ENCODE data around the gene TNFRSF18.

The TNFRSF18 gene

GRCh38 chr1:1242461-1243265 is 36.3 kb upstream of the TNFRSF18 start:
- no peak for DNase-seq
- H3K4me3 ChIP-seq (ENCODE audit: low read depth, low read length): no peak overlapping the region
- H3K36me3 ChIP-seq: no peaks in the 10 kb centered on the region
- no peak overlapping the region for H3K27ac ChIP-seq
- H3K27me3 ChIP-seq (ENCODE audit: insufficient read depth, low read depth, severe bottlenecking): no peaks in the 10 kb centered on the region
- H3K9me3 ChIP-seq (ENCODE audit: severe bottlenecking): no peaks in the 10 kb centered on the region
- TF ChIP-seq CTCF (IDR thresholded peaks at IDR 0.05; ENCODE audit: low read depth, low read length): no peak

GRCh38 chr1:1241588-1242219 is 35.3 kb upstream of the TNFRSF18 start:
- H3K27ac ChIP-seq: no peak overlapping the region
- H3K36me3 ChIP-seq: no peaks in the 10 kb centered on the region
- H3K4me3 ChIP-seq (ENCODE audit: low read depth, low read length): no peak overlapping the region
- H3K9me3 ChIP-seq (ENCODE audit: severe bottlenecking): no peaks in the 10 kb centered on the region
- DNase-seq: no peak
- no peaks in the 10 kb centered on the region for H3K27me3 ChIP-seq (ENCODE audit: insufficient read depth, low read depth, severe bottlenecking)
- no peak for TF ChIP-seq CTCF (IDR thresholded peaks at IDR 0.05; ENCODE audit: low read depth, low read length)

- Histone ChIP-seq H3K4me3 (ENCODE audit: low read depth, low read length) (no peak overlapping the region), H3K9me3 (ENCODE audit: severe bottlenecking) (no peaks in the 10 kb centered on the region), H3K27ac (no peak overlapping the region), H3K27me3 (ENCODE audit: insufficient read depth, low read depth, severe bottlenecking) (no peaks in the 10 kb centered on the region), H3K36me3 (no peaks in the 10 kb centered on the region)
- no peak for DNase-seq
- no peak for TF ChIP-seq CTCF (IDR thresholded peaks at IDR 0.05; ENCODE audit: low read depth, low read length)
Measured at GRCh38 chr1:1240822-1241587, 34.6 kb upstream of the TNFRSF18 start.

GRCh38 chr1:1240348-1240732 is 33.9 kb upstream of the TNFRSF18 start:
- DNase-seq: no peak
- no peaks in the 10 kb centered on the region; the same call in 1 of the 2 replicates for H3K36me3 ChIP-seq
- no peaks in the 10 kb centered on the region for H3K27me3 ChIP-seq (ENCODE audit: insufficient read depth, low read depth, severe bottlenecking)
- H3K27ac ChIP-seq: no peak overlapping the region
- no peak for TF ChIP-seq CTCF (IDR thresholded peaks at IDR 0.05; ENCODE audit: low read depth, low read length)
- H3K9me3 ChIP-seq (ENCODE audit: severe bottlenecking): no peaks in the 10 kb centered on the region
- H3K4me3 ChIP-seq (ENCODE audit: low read depth, low read length): no peak overlapping the region

GRCh38 chr1:1239614-1240347 is 33.4 kb upstream of the TNFRSF18 start:
- DNase-seq: no peak
- H3K27me3 ChIP-seq (ENCODE audit: insufficient read depth, low read depth, severe bottlenecking): no peaks in the 10 kb centered on the region
- H3K4me3 ChIP-seq (ENCODE audit: low read depth, low read length): no peak overlapping the region
- H3K36me3 ChIP-seq: peaks cover under 1% of the 10 kb centered on the region; the same call in 1 of the 2 replicates
- no peak overlapping the region for H3K27ac ChIP-seq
- TF ChIP-seq CTCF (IDR thresholded peaks at IDR 0.05; ENCODE audit: low read depth, low read length): no peak
- no peaks in the 10 kb centered on the region for H3K9me3 ChIP-seq (ENCODE audit: severe bottlenecking)
